A549 (cell line): Measurements from ENCODE around the gene ZGPAT. TPM values are rescaled to one million over a fixed set of nuclear protein-coding genes. Genes with fewer than 3 reads are reported as not detected.

Source experiments
- ATAC-seq, 2 experiments: fragments of 200-7000 bp in 1 of 2; fragments of >200 bp in 1 of 2; cut with Nextera tagmentation in 1 of 2; cut with Tn5 transposase in 1 of 2; 3 replicates each; pipeline versions ENCODE4 v1.8.0 to v1.9.1; 2018 to 2020; ENCODE audit warnings: mild to moderate bottlenecking in 1 of 2, moderate library complexity in 1 of 2
- CTCF ChIA-PET: fragments of 300-600 bp; sonication (Branson Sonifier 250); formaldehyde crosslinking; extraction: SDS; loops from one replicate; lab custom pipeline; 2021; ENCODE audit warnings: antibody characterized with exemption, inconsistent platforms; lab: Yijun Ruan, JAX
- POLR2A ChIA-PET: fragments of 350-600 bp; formaldehyde crosslinking; extraction: SDS; loops from one replicate; lab custom pipeline; 2021; ENCODE audit warnings: antibody characterized with exemption, inconsistent platforms; lab: Yijun Ruan, JAX
- DNase-seq, 2 experiments: peaks; one replicate each; pipeline versions ENCODE4 v3.0.0 to v3.0.0-alpha.2; 2011 to 2016; ENCODE audit warnings: low read depth in 1 of 2, low spot score in 1 of 2
- FAIRE-seq: peaks from 2 replicates; lab custom pipeline; 2011; peaks lifted over from hg19 to GRCh38; lab: Jason Lieb, UNC
- H3K27ac ChIP-seq, 2 experiments: fragments of >200 bp; sonication (Bioruptor Twin); formaldehyde crosslinking; 3 replicates each; pipeline ENCODE4 v1.5.1; 2016 to 2017
- H3K4me1 ChIP-seq: fragments of >200 bp; sonication (Bioruptor Twin); formaldehyde crosslinking; 3 replicates; pipeline ENCODE4 v1.6.1; 2016
- H3K4me2 ChIP-seq: fragments of >200 bp; sonication (Bioruptor Twin); formaldehyde crosslinking; 3 replicates; pipeline ENCODE4 v1.6.1; 2016
- H3K4me3 ChIP-seq: fragments of >200 bp; sonication (Bioruptor Twin); formaldehyde crosslinking; 3 replicates; pipeline ENCODE4 v1.5.1; 2016
- H3K9me3 ChIP-seq: fragments of >200 bp; sonication (Bioruptor Twin); formaldehyde crosslinking; 3 replicates; pipeline ENCODE4 v1.6.1; 2016
- CHD2 ChIP-seq: fragments of 150-350 bp; IDR thresholded peaks from 2 replicates; pipeline ENCODE4 v1.6.1; 2014; ENCODE audit warnings: low read length; ENCODE audit not compliant: partially characterized antibody
- EHF ChIP-seq: fragments of 250-450 bp; sonication (Bioruptor Pico); IDR thresholded peaks from 2 replicates; pipeline ENCODE4 v1.5.0; 2020; ENCODE audit warnings: mild to moderate bottlenecking
- EHMT2 ChIP-seq: fragments of 200-600 bp; sonication (generic); IDR thresholded peaks from 2 replicates; pipeline ENCODE4 v1.6.1; 2016; ENCODE audit warnings: antibody characterized with exemption, low read depth, mild to moderate bottlenecking, moderate library complexity
- FOXS1 ChIP-seq: fragments of 250-450 bp; sonication (Bioruptor Pico); IDR thresholded peaks from 2 replicates; pipeline ENCODE4 v1.5.0; 2020; ENCODE audit warnings: mild to moderate bottlenecking, moderate library complexity
- HEYL ChIP-seq: fragments of 250-450 bp; sonication (Bioruptor Pico); IDR thresholded peaks from 2 replicates; pipeline ENCODE4 v1.8.0; 2021; ENCODE audit warnings: mild to moderate bottlenecking, moderate library complexity
- HOXA7 ChIP-seq: fragments of 250-450 bp; sonication (Bioruptor Pico); IDR thresholded peaks from 2 replicates; pipeline ENCODE4 v1.5.0; 2020; ENCODE audit warnings: mild to moderate bottlenecking, moderate library complexity
- HOXB5 ChIP-seq: fragments of 250-450 bp; sonication (Bioruptor Pico); IDR thresholded peaks from 2 replicates; pipeline ENCODE4 v1.5.0; 2020; ENCODE audit warnings: mild to moderate bottlenecking, moderate library complexity
- JUN ChIP-seq, 2 experiments: fragments of >200 bp; sonication (Bioruptor Twin); formaldehyde crosslinking; IDR thresholded peaks; 2 replicates in 1 of 2; 3 replicates in 1 of 2; pipeline ENCODE4 v1.6.1; 2016 to 2017
- KDM1A ChIP-seq: fragments of 200-600 bp; sonication (generic); IDR thresholded peaks from 2 replicates; pipeline ENCODE4 v1.6.1; 2016; ENCODE audit warnings: low read depth, mild to moderate bottlenecking
- MAFK ChIP-seq: fragments of 450-650 bp; IDR thresholded peaks from 2 replicates; pipeline ENCODE4 v1.6.1; 2014; ENCODE audit not compliant: partially characterized antibody
- NR3C1 ChIP-seq: fragments of >200 bp; sonication (Bioruptor Twin); formaldehyde crosslinking; IDR thresholded peaks from 3 replicates; pipeline ENCODE4 v1.6.1; 2017
- POLR2AphosphoS2 ChIP-seq: conservative IDR thresholded peaks from 2 replicates; pipeline ENCODE4 v1.6.1; 2012; ENCODE audit warnings: low read length, improper control_type of control experiment, inconsistent platforms
- RAD21 ChIP-seq, 2 experiments: fragments of >200 bp in 1 of 2; sonication (Bioruptor Twin) in 1 of 2; formaldehyde crosslinking in 1 of 2; IDR thresholded peaks in 1 of 2; conservative IDR thresholded peaks in 1 of 2; 2 replicates in 1 of 2; 3 replicates in 1 of 2; pipeline ENCODE4 v1.6.1; 2012 to 2018; ENCODE audit warnings: inconsistent platforms in 1 of 2
- RARB ChIP-seq: fragments of 250-450 bp; sonication (Bioruptor Pico); IDR thresholded peaks from 2 replicates; pipeline ENCODE4 v1.8.0; 2021; ENCODE audit warnings: mild to moderate bottlenecking, moderate library complexity
- RCOR1 ChIP-seq: fragments of 150-350 bp; IDR thresholded peaks from 2 replicates; pipeline ENCODE4 v1.6.1; 2014; ENCODE audit warnings: antibody characterized with exemption, low read length, low read depth
- RNF2 ChIP-seq: fragments of 200-600 bp; sonication (generic); IDR thresholded peaks from 2 replicates; pipeline ENCODE4 v1.6.1; 2016; ENCODE audit warnings: low read depth, mild to moderate bottlenecking, antibody characterized with exemption, moderate library complexity, borderline replicate concordance
- SMC3 ChIP-seq: fragments of >200 bp; sonication (Bioruptor Twin); formaldehyde crosslinking; IDR thresholded peaks from 3 replicates; pipeline ENCODE4 v1.6.1; 2018; ENCODE audit warnings: inconsistent platforms
- SREBF2 ChIP-seq: fragments of 450-650 bp; IDR thresholded peaks from 2 replicates; pipeline ENCODE4 v1.6.1; 2014; ENCODE audit warnings: mild to moderate bottlenecking, moderate library complexity
- TFCP2L1 ChIP-seq: fragments of 250-450 bp; sonication (Bioruptor Pico); IDR thresholded peaks from 2 replicates; pipeline ENCODE4 v1.5.0; 2021; ENCODE audit warnings: mild to moderate bottlenecking
- TP53 ChIP-seq: fragments of 250-450 bp; sonication (Bioruptor Pico); IDR thresholded peaks from 2 replicates; pipeline ENCODE4 v1.5.0; 2021; ENCODE audit warnings: mild to moderate bottlenecking, moderate library complexity
- ZSCAN20 ChIP-seq: fragments of 250-450 bp; sonication (Bioruptor Pico); IDR thresholded peaks from 2 replicates; pipeline ENCODE4 v1.8.0; 2022; ENCODE audit warnings: mild to moderate bottlenecking, moderate library complexity
- WGBS: methylation state at CpG from one replicate; pipeline ENCODE4 v1.1.6; 2017; ENCODE audit errors: missing lambda C conversion rate; 5-methylcytosine and 5-hydroxymethylcytosine counted together
- polyA plus RNA-seq, 4 experiments: library from polyadenylated mRNA; depleted of rRNA in 3 of 4; stranded (reverse); fragments of >200 nt; fragmentation: RNase III in 1 of 4; extraction: RNeasy Plus Mini Kit Qiagen cat#74134 plus additional on column Dnase treatment in 1 of 4; gene quantifications; 2 replicates in 3 of 4; 3 replicates in 1 of 4; pipeline ENCODE4 v1.2.3, GENCODE V29; 2011 to 2017
- TF ChIP-seq, protein P1 (sequence below): IDR thresholded peaks from 2 replicates; pipeline ENCODE4 v1.6.1; 2012; ENCODE audit warnings: low read depth, borderline replicate concordance
- TF ChIP-seq, protein P2 (sequence below): IDR thresholded peaks from 2 replicates; pipeline ENCODE4 v1.6.1; 2012
- TF ChIP-seq, protein P3 (sequence below): fragments of 150-350 bp; IDR thresholded peaks from 2 replicates; pipeline ENCODE4 v1.6.1; 2014; ENCODE audit warnings: low read depth, mild to moderate bottlenecking, low read length

ZGPAT gene
- polyA plus RNA-seq, 2 of the 4 experiments (the other 2 are of a cell fraction), result 9.5 to 23.9 TPM

DNA sequence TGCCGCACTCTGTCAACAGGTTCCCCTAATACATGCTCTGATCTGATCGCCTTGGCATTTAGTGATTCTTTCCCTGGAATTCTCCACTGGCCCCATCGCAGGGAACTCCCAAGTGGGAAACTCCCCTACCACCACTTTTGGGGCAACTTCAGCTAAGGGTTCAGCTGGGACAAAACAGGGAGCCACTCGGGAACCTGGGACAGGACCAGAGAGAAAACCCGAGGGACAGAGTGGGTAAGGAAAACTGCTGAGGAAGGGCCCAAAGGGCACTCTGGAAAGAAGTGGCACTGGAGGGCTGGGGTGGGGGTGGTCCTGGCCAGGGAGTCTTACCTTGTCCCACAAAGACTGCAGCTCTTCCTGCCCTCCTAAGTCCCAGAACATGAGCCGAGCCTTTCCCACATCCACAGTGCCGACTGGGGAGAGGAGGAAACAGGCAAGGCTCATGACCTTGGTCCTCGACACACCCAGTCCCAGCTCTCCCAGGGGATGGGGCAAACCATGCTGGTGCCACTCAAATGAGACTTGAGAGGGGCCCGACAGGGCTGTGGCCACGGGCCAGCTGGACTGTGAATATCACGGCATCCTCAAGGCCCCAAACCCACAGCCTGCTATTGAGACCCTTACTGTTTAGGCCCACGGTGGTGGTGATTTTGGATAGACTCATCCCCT, 1.7 kb upstream of the ZGPAT start:
- FAIRE-seq (no peak), ATAC-seq (no peak), DNase-seq (no peak)
- ChIA-PET POLR2A (interaction anchor here (2.0 kb wide), 1 partner anchor 332 kb away, joined by 4 read pairs; no protein-coding TSS in a partner anchor), CTCF (interaction anchor here (0.7 to 1.5 kb wide), 5 partner anchors 9 to 169 kb away, joined by 3 to 7 read pairs (median 3); partner anchors contain the start of gene PTK6)
- Histone ChIP-seq H3K4me3 (peak overlapping the region; percentile 98), H3K4me1 (peaks cover 26% of the 10 kb centered on the region), H3K27ac (peak overlapping the region; percentile 97 to 98), H3K9me3 (no peaks in the 10 kb centered on the region), H3K4me2 (peak overlapping the region; percentile 99)
- 84% methylated on average over 11 of the region's 12 CpGs for WGBS
- TF ChIP-seq CHD2, result no peak
- TF ChIP-seq JUN (IDR thresholded peaks at IDR 0.05), result no peak
- TF ChIP-seq, protein P1, sequence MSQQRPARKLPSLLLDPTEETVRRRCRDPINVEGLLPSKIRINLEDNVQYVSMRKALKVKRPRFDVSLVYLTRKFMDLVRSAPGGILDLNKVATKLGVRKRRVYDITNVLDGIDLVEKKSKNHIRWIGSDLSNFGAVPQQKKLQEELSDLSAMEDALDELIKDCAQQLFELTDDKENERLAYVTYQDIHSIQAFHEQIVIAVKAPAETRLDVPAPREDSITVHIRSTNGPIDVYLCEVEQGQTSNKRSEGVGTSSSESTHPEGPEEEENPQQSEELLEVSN, result no peak
- TF ChIP-seq FOXS1 (CRISPR knock-in tag), result no peak
- TF ChIP-seq HOXA7 (CRISPR knock-in tag), result no peak
- no peak for TF ChIP-seq MAFK
- TF ChIP-seq EHMT2, result no peak
- TF ChIP-seq RARB (CRISPR knock-in tag), result no peak
- TF ChIP-seq ZSCAN20 (CRISPR knock-in tag), result no peak
- no peak for TF ChIP-seq HEYL (CRISPR knock-in tag)
- no peak for TF ChIP-seq TP53 (CRISPR knock-in tag)
- no peak for TF ChIP-seq RNF2
- TF ChIP-seq, all 56 proteins: peak for 0

DNA sequence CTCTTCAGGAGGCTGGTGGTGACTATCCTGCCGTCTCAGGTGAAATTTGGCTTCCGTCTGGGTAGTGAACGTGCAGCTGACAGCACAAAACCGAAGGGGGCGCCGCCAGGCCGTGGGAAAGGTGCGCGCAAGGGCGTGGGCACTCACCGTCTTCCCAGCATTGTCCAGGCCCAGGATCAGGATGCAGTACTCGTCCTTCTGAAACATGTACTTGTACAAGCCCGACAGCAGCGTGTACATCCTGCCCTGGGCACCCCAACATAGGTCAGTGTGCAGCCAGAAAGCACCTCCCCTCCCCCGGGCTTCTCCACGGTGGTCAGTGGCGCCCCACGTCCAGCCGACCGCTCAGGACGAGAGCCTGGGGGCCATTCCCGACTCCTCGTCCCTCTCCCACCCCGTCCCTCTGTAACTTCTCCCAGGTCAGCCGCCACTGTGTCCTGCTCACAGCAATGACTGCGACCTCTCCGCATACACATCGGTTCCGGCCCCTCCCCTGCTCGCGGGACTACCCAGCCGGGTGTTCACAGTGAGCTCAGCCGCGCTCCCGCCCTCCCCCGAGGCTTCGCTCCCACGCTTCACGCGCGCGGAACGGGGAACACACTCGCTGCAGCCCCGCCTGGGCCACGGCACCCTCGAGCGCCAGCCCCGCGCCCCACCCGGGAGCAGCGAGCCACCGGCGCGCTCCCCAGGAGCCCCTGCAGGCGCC, 834 bp upstream of the ZGPAT start:
- Histone ChIP-seq H3K4me1 (peaks cover 22% of the 10 kb centered on the region), H3K9me3 (peaks cover 4% of the 10 kb centered on the region), H3K4me3 (peak overlapping the region; percentile 98), H3K27ac (peak overlapping the region; percentile 97 to 98), H3K4me2 (peak overlapping the region; percentile 99)
- WGBS, result 6% methylated on average over 29 of the region's 56 CpGs
- ATAC-seq (peak; percentile 38 to 64; a peak in 5 of 6 replicates), FAIRE-seq (no peak), DNase-seq (peak in 1 of 2 experiments; percentile 74)
- TF ChIP-seq TFCP2L1, result no peak
- 0 out of 3 replicates have a peak, but pooled peaks have one; percentile 26 for TF ChIP-seq SMC3
- no peak for TF ChIP-seq RCOR1
- TF ChIP-seq SREBF2, result no peak
- peak; percentile 41 to 57; a peak in 3 of 5 replicates for TF ChIP-seq RAD21 (conservative IDR thresholded peaks at IDR 0.05 in 1 of 2, IDR thresholded peaks at IDR 0.05 in 1 of 2)
- ChIA-PET POLR2A (interaction anchor here (1.0 to 2.5 kb wide), 11 partner anchors 9 to 331 kb away, joined by 3 to 38 read pairs (median 4); partner anchors contain the start of genes LIME1, PTK6, RTEL1 and SLC2A4RG), CTCF (interaction anchor here (0.7 to 1.6 kb wide), 8 partner anchors 8 to 273 kb away, joined by 3 to 7 read pairs (median 4); partner anchors contain the start of gene SAMD10)

DNA sequence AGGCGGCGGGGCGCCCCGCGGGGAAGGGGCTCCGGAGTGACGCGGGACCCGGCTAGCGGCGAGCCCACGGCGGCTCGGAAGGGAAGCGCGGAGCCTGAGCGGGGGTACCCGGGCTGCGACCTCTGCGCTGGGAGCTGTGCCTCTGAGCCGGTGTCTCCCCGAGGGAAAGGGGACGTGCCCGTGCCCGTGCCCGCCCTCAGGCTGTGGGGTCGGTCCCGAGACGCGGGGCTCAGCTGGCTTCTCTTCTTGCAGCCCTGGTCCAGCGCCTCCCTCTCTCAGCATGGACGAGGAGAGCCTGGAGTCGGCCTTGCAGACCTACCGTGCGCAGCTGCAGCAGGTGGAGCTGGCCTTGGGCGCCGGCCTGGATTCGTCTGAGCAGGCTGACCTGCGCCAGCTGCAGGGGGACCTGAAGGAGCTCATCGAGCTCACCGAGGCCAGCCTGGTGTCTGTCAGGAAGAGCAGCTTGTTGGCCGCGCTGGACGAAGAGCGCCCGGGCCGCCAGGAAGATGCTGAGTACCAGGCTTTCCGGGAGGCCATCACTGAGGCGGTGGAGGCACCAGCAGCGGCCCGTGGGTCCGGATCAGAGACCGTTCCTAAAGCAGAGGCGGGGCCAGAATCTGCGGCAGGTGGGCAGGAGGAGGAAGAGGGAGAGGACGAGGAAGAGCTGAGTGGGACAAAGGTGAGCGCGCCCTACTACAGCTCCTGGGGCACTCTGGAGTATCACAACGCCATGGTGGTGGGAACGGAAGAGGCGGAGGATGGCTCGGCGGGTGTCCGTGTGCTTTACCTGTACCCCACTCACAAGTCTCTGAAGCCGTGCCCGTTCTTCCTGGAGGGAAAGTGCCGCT, 686 bp downstream of the ZGPAT start:
- ATAC-seq, result peak; percentile 2 to 17; a peak in 2 of 6 replicates
- Histone ChIP-seq H3K4me1 (peaks cover 21% of the 10 kb centered on the region), H3K4me3 (peak overlapping the region; percentile 98), H3K27ac (peak overlapping the region; percentile 97 to 98), H3K9me3 (peaks cover 10% of the 10 kb centered on the region), H3K4me2 (peak overlapping the region; percentile 95)
- 49% methylated on average over 39 of the region's 67 CpGs for WGBS
- DNase-seq, result no peak
- POLR2A ChIA-PET, result interaction anchor here (0.6 to 2.5 kb wide), 16 partner anchors 10 to 329 kb away, joined by 3 to 38 read pairs (median 4); partner anchors contain the start of genes GMEB2, LIME1, PTK6 and RTEL1
- no peak for TF ChIP-seq CHD2
- TF ChIP-seq NR3C1, result no peak
- TF ChIP-seq TFCP2L1, result no peak
- no peak for TF ChIP-seq POLR2AphosphoS2
- TF ChIP-seq, protein P2, sequence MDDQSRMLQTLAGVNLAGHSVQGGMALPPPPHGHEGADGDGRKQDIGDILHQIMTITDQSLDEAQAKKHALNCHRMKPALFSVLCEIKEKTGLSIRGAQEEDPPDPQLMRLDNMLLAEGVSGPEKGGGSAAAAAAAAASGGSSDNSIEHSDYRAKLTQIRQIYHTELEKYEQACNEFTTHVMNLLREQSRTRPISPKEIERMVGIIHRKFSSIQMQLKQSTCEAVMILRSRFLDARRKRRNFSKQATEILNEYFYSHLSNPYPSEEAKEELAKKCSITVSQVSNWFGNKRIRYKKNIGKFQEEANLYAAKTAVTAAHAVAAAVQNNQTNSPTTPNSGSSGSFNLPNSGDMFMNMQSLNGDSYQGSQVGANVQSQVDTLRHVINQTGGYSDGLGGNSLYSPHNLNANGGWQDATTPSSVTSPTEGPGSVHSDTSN, result no peak
- no peak for TF ChIP-seq RCOR1
- no peak for TF ChIP-seq KDM1A
- TF ChIP-seq EHF, result no peak
- TF ChIP-seq, protein P3, sequence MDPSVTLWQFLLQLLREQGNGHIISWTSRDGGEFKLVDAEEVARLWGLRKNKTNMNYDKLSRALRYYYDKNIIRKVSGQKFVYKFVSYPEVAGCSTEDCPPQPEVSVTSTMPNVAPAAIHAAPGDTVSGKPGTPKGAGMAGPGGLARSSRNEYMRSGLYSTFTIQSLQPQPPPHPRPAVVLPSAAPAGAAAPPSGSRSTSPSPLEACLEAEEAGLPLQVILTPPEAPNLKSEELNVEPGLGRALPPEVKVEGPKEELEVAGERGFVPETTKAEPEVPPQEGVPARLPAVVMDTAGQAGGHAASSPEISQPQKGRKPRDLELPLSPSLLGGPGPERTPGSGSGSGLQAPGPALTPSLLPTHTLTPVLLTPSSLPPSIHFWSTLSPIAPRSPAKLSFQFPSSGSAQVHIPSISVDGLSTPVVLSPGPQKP, result no peak
- TF ChIP-seq HOXB5 (CRISPR knock-in tag), result no peak
- CTCF ChIA-PET, result interaction anchor here (0.6 to 1.6 kb wide), 7 partner anchors 10 to 271 kb away, joined by 3 to 5 read pairs (median 3); partner anchors contain the start of gene SAMD10
- FAIRE-seq, result no peak
